Kidney tubule cell (primary cell): Measurements from ENCODE around the gene TP53RK.

Experiments used
- DNase-seq: peaks from one replicate; pipeline ENCODE4 v3.0.0-alpha.2; 2018; ENCODE audit warnings: low spot score

Gene TP53RK

DNA sequence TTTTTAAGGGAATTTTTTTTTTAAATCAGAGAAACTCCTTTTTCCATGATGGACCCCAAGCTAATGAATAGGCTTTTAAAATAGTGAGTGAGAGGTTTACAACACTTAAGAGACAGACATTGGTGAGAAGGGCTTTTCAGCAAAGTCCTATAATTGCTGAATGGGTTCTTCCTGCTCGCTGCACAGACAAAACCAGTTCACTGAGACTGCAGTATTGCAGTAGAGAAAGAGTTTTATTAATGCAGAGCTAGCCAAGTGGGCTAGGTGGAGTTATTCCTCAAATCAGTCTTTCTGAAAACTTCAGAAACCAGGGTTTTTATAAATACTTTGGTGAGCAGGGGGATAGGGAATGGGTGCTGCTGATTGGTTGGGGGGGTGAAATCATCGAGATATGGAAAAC is 17.0 kb upstream of the TP53RK start:
- DNase-seq, result no peak

DNA sequence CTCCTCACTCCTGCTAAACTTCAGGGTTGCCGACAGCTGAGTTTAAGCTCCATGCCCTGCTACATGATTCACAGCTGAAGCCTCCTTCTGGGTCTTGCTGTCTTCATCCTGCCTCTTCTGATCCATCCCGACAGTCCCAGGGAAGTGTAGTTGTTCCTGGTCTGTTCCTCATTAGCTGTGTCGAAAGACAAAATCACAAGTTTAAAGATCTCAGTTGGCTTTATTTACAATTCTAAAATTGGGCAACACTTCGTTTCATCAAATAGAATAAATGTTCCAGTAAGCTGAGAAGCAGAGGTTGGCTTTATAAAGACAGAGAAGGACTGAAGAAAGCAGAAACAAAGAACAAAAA is 16.1 kb upstream of the TP53RK start:
- no peak for DNase-seq

DNA sequence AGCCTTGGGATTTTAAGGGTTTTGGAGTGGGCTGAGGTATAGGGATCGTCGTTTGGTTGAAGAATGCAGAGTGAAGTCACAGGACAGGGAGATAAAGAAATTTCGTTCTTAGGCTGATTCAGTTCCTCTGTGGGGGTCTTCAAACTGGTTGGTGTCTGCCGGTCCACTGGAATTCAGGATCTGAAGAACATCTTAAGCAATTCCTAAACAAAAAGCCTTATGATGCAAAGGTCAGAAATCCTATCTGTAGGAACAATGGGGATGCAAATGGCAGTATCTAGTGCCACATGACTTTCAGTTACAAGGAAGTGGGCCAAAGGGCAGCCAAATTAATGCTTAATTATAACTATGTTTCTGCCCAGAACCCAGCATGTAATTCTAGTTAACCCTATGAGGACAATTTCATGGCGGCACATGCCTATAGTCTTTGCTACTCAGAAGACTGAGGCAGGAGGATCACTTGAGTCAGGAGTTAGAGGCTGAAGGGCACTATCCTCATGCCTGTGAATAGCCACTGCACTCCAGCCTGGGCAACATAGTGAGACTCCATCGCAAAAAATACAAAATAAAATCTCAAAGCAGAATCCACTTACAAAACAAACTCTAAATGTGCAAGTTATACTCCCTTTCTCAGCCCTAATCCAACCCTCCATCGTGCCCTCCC is 15.6 kb upstream of the TP53RK start:
- DNase-seq, result no peak

DNA sequence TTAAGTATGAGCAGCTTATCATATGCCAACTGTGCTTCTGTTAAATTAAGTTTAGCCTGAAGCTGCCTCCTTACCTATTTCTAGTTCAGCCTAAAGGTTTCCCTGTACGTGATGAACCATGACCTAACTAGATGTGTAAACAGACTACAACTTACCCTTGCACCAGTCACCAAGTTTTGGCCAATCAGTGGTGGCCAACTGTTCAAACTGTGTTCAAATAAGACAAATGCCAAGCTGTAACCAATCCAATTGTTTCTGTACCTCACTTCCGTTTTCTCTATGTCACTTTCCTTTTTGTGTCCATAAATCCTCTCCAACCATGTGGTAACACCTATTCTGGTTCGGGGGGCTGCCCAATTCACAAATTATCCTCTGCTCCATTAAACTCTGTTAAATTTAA is 14.2 kb upstream of the TP53RK start:
- DNase-seq, result no peak

DNA sequence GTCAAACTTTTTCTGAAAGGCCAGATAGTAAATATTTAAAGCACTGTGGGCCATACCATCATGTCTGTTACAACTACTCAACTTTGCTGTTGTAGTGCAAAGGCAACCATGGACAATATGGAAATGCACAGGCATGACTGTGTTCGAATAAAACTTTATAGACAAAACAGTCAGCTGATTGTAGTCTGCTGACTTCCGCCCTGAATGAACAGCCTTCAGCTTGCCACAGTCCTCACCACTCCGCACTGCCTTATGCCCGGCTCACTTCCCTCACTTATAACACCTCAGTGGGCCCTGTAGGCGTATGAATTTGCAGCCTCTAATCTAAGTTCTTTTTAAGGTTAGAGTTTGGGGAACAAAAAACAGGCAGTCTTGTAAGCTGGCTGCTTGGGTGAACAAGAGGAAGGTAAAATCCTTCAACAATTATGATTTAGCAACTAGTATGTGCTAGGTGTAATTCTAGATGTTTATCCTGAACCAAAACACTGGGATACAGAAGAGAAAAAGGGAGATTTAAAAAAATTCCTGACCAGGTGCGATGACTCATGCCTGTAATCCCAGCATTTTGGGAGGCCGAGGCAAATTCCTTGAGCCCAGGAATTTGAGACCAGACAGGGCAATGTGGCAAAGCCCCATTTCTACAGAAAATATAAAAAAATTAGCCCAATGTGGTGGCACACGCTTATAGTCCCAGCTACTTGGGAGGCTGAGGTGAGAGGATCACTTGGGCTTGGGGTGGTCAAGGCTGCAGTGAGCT is 13.4 kb upstream of the TP53RK start:
- DNase-seq, result no peak

DNA sequence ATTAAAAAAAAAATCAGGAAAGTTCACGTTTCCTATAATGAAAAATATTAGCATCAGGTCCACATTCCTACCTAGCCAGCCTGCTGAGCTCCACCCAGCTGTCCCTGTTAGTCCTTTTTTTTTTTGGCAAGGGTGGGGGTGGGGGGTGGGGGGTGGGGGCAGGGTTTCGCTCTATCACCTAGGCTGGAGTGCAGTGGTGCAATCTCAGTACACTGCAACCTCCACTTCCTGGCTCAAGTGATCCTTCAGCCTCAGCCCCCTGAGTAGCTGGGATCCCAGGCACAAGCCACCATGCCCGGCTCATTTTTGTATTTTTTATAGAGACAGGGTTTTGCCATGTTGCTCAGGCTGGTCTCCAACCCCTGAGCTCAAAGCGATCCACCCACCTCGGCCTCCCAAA is 12.7 kb upstream of the TP53RK start:
- DNase-seq, result no peak

DNA sequence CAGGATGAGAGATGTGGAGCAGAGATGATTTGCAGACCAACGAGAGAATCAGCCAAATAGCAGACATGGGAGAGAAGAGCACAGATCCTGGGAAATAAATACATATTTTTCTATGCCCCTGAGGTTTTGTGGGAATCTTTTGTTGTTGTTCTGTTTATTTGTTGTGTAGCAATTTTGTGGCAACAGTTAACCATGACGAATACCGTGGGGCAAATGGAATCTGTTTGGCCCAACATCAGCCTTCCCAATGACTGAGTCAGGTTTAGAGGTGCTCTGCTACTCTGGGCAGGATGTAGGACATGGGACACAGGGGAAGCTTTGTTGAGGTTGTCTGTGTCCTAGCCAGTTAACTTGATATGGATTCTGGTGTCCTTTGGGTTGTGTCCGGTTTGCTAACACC is 12.3 kb upstream of the TP53RK start:
- DNase-seq, result no peak

DNA sequence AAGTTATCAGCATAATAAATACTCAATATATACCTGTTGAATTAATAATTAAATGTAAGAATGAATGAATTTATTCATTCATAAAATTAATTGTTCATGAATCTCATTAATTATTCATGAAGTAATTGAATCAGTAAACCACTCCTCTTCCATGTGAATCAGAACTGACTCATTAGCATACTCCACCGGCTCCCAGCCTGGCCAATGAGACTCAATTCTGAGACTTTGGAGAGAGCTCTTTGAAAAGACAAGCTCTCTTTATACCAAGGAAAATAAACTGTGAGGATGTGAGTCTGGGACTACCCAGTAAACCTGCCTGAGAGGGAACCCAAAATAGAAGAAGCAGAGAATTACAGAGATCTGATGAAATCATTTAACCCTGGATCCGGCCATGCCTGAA is 11.8 kb upstream of the TP53RK start:
- DNase-seq, result no peak

DNA sequence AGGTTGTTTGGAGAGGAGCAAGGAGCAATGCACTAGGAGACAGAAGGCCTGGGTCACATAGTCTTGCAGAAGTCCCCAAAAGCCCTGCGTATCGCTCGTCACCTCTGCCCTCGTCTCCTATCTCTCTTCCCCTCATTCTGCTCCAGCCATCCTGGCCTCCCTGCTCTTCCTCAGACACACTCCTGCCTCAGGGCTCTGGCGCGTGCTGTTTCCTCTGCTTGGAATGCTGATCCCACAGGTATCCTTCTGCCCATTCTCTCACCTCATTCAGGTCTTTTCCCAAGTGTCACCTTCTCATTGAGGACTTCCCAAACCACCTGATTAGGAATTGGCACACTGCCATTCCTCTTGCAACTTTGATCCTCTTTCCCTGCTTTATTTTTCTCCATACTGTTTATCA is 11.2 kb upstream of the TP53RK start:
- no peak for DNase-seq

DNA sequence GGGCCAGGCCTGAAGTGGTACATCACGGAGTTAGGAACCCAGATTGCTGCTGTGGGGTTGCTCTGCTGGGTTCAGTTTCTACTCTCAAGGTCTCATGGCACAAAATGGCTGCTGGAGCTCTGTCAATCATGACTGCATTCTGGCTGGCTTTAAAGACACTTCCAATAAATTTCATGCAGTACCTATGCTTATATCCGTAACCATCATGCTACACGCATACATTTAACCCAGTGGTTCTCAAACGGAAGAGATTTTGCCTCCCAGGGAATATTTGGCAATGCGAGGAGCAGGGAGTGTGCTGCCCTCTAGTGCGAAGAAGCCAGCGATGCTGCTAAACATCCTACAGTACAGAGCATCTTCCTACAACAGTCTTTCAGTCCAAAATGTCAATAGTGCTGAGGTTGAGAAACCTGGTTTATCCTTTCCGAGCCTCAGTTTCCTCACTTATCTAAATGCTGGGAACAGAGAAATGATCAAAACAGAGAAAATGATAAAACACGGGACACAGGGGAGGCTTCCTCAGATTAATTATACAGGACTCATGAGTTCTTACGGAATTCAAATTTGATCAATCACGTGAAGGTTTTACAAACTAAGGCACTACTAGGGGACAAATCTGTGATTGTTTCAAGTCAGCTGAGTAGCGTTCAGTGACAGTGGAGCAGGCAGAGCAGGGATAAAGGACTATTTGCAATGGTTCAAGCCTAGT is 10.6 kb upstream of the TP53RK start:
- peak; percentile 40 for DNase-seq

DNA sequence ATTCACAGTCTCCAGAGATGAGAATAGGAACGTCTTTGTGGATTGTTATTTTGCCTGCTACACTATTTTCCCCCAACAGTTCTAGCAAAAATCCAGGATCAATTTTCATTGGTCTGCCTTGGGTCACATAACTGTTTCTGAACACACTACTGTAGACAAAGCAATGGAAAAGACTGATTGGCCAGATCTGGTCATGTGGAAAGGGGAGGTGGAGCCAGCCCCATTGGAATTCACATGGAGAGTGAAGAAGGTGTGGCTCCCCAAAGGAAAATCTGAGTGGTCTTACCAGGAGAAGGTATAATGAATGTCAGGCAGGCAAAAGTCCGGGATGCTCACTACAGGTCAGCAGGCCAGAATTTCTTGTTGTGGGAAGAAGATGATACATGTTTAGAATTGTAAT is 9.5 kb upstream of the TP53RK start:
- no peak for DNase-seq

DNA sequence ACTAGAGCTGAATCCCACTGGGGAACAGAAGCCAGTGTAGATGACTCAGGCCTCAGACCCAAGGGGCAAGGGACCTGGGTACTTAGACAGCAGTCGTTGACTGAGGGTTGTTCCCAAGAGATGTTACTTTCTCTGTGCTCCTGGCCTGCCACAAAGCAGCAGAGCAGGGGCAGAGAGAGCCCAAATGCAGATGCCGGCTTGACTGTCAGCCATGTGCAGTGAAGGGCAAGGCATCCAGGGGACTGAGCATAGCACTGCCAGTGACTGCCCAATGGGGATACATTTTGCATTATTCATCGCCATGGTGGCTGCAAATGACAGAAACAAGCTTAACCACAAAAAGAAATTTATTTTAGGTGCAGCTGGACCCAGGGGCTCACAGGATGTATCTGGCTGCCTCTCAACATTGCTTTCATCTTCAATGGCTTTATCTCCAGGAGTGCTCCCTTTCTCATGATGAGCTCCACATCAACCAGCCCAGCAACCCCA is 7.6 kb upstream of the TP53RK start:
- DNase-seq, result no peak

DNA sequence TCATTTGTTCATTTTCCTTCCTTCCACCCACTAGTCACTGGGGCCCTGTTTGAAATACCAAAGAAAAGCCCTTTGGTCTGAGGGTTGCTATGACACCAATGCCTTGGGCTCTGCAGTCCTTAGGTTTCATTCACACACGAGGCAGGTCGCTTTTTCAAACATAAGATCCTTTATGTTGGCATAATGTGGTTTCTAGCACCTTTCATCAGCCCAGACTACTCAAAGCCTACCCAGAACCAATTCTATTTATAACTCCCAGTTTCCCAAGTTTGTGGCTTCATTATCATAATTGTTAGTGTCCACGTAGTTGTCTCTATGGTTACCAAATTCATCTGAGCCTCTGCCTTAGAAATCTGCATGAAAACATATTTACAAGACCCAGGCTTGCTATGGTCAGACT is 6.6 kb upstream of the TP53RK start:
- no peak for DNase-seq

DNA sequence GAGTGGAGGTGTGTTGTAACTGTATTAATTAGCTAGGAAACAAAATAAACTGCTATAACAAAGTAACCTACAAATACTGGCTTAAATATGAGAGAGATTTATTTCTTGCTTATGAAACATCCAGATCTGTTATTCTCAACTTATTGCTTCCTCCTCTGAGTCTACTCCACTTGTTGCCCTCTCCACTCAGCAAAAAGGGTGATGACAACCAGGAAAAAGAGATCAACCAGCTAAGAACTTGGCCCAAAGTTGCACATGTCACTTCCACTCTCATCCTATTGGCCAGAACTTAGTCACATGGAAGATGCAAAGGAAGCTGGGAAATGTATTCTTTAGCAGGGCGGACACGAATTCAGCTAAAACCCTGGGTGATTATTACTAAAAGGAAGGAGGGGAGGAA is 5.2 kb upstream of the TP53RK start:
- DNase-seq, result peak; percentile 27

DNA sequence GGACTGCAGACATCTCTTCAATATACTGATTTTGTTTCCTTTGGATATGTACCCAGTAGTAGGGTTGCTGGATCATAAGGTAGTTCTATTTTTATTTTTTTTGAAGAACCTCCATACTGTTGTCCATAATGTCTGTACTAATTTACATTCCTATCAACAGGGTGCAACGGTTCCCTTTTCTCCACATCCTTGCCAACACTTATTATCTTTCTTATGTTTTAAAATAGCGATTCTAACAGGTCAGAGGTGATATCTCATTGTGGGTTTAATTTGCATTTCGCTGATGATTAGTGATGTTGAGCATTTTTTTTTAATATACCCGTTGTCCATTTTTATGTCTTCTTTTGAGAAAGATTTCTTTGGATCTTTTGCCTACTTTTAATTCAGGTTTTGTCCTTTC is 2.0 kb upstream of the TP53RK start:
- no peak for DNase-seq

DNA sequence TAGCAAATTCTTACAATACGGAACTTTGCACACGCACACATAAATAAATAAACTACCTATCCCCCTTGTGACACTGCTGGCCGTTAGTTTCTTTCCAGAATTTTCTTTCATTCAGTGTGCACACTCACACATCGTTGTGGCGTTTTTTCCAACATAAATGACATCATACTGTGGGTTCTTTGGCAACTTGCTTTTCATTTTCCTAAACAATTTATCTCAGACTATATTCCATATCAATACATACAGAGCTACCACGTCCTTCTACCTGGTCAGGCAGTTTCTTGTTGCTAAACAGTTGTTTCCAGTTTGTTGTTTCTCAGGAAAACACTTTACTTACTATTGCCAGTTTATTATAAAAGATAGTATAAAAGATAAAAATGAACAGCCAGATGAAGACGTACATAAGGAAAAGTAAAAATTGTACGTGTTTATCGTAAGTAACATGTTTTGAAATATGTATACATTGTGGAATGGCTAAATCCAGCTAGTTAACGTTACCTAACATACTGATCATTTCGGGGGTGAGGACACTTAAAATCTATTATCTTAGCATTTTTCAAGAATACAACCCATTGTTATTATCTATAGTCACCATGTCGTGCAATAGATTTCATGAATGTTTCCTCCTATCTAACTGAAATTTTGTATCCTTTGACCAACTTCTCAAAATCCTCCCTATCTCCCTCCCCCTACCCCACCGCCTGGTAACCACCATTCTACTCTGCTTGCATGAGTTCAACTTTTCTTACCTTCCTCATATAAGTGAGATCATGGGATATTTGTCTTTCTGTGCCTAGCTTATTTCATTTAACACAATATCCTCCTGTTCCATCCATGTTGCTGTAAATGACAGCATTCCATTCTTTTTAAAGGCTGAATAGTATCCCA is 1.2 kb upstream of the TP53RK start:
- no peak for DNase-seq

DNA sequence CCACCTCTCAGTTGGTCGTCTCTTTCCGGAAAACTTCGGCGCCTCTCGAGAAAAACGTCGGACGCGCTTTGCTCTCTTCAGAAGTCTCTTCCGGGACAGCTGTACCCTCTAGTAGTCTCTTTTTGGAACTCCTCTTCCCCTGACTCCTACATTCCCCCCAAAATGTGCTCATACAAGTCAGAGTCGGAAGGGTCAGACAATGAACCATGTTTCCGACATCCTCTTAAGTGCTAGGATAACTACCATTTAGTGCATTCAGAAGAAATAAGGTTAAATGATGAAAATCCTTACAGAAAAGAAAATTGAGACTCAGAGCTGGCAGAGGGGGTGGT is 476 bp upstream of the TP53RK start:
- DNase-seq, result no peak

DNA sequence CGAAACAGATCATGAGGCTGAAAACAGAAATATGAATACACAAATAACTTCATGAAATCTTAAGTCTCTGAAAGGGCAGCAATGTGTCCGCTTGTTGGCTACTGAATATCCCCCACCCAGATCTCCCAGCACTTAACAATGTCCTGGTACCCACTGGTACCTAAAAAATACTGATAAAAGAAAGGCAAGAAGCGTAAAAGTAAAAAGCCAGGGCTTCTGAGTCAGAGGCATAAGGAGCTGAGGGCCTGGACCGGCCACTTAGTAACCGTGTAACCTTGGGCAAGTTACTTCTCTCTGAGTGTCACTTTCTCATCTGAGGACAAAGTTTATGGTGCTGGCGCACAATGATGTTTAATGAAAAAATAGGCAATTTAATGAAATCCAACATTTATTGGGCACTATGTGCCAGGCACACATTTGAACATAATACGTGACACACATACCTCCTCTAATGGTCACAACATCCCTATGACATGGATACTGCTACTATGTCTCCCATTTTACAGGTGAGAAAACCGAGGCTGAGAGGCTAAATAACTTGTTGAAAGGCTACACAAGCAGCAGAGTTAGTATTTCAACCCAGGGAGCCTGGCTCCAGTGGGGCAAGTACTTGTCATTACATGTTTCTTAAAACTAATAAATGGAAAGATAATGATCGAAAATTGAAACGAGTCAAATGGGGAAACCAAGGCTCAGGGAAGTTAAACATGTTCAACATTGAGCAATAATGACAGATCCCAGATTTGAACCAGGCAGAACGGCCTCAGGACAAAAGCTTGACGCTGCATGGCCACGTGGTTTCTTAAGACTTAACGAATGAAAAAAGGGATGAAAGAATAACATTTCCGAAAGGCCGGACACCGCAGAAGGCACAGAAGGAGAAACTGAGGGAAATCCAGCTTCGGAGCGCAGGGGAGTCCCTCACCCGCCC is 828 bp downstream of the TP53RK start:
- peak; percentile 25 for DNase-seq

DNA sequence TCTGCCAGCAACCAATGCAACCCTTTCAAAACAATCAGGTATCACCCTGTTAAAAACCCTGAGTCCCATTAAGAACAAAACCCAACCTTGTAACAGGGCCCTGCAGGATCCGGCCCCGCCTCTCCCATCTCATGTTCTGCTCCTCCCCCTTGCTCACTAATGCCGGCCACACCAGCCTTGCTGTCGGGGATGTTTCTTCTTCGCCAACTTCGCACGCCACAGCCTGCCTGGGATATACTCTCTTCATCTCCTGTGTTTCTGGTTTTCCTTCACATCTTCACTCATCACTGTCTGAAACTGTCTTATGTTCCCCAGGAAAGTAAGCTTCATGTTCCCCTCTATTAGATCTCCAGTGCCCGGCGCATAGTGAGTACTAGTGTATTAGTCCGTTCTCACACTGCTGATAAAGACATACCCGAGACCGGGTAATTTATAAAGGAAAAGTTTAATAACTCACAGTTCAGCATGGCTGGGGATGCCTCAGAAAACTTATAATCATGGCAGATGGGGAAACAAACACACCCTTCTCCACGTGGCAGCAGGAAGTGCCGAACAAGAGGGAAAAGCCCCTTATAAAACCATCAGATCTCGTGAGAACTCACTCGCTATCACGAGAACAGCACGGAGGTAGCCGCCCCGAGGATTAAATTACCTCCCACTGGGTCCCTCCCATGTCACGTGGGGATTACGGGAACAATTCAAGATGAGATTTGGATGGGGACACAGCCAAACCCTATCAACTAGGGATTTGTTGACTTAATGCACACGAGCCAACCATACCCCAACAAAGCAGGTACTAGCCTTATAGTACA is 5.1 kb downstream of the TP53RK start:
- DNase-seq, result peak; percentile 59

DNA sequence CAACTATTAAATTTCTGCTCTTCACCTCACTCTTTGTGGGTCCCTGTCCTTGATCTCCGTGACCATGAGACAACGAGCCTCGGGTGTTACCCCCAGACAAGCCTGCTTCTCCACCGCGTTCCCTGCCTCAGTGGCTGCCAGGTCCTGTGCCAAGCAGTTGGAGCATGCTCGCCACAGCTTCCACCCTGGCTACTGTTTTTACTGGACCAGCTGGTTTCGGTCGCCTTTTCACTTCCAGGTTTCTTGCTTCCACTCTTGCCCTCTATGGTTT is 5.6 kb downstream of the TP53RK start:
- no peak for DNase-seq
